Activated CD8-positive, alpha-beta memory T cell treated with anti-CD3 and anti-CD28 coated beads, Interleukin-2, amount 10 ng/mL, durations not matched to agents 7 days and 5 days (primary cell): ENCODE results near the gene SUSD3. TPM values are rescaled to one million over a fixed set of nuclear protein-coding genes. Genes with fewer than 3 reads are reported as not detected.
A peak's percentile ranks its signal among the peaks of the same experiment; 100 is the strongest.

Experiments used
- ATAC-seq: fragments of 150-1000 bp; cut with Tn5 transposase; one replicate; pipeline ENCODE4 v1.10.0; 2021; ENCODE audit warnings: moderate library complexity
- CTCF ChIA-PET: fragments of 350-600 bp; sonication (Branson Sonifier 250); formaldehyde crosslinking; loops from one replicate; lab custom pipeline; 2021; ENCODE audit warnings: antibody characterized with exemption; lab: Charles Lee
- DNase-seq: peaks from one replicate; pipeline ENCODE4 v3.0.0-alpha.2; 2020
- H3K27ac Mint-ChIP-seq: one replicate; pipeline ENCODE4 v1.8.0; 2021; ENCODE audit warnings: mild to moderate bottlenecking, mixed read lengths
- H3K27me3 Mint-ChIP-seq: one replicate; pipeline ENCODE4 v1.8.0; 2021; ENCODE audit warnings: mixed read lengths
- H3K36me3 Mint-ChIP-seq: one replicate; pipeline ENCODE4 v1.8.0; 2021; ENCODE audit warnings: mild to moderate bottlenecking, mixed read lengths
- H3K4me1 Mint-ChIP-seq: one replicate; pipeline ENCODE4 v1.8.0; 2021; ENCODE audit warnings: mixed read lengths
- H3K4me3 Mint-ChIP-seq: one replicate; pipeline ENCODE4 v1.8.0; 2021; ENCODE audit warnings: mild to moderate bottlenecking, moderate library complexity, mixed read lengths
- H3K9me3 Mint-ChIP-seq: one replicate; pipeline ENCODE4 v1.8.0; 2022; ENCODE audit warnings: low read depth, mixed read lengths
- total RNA-seq, 2 experiments: library from RNA; stranded (reverse); gene quantifications; one replicate each; pipeline ENCODE4 v1.2.3, GENCODE V29; 2021

SUSD3 gene
- total RNA-seq, 2 experiments from 2014 or later: 40.1 to 67.3 TPM

- H3K27ac Mint-ChIP-seq: no peak overlapping the region
- CTCF ChIA-PET: interaction anchor here (1.0 kb wide), 1 partner anchor 66 kb away, joined by 3 read pairs; no protein-coding TSS in a partner anchor
- no peak for ATAC-seq
- DNase-seq: no peak
- H3K4me1 Mint-ChIP-seq: peaks cover 56% of the 10 kb centered on the region
- H3K9me3 Mint-ChIP-seq: no peaks in the 10 kb centered on the region
- no peak overlapping the region for H3K4me3 Mint-ChIP-seq
- peaks cover 39% of the 10 kb centered on the region for H3K36me3 Mint-ChIP-seq
- H3K27me3 Mint-ChIP-seq: no peaks in the 10 kb centered on the region
These were observed 35.6 kb upstream of the SUSD3 start for GRCh38 chr9:93022721-93023520.

GRCh38 chr9:93023521-93023815, 35.0 kb upstream of the SUSD3 start:
- Mint-ChIP-seq H3K36me3 (peaks cover 39% of the 10 kb centered on the region), H3K4me3 (no peak overlapping the region), H3K4me1 (peaks cover 62% of the 10 kb centered on the region), H3K9me3 (no peaks in the 10 kb centered on the region), H3K27me3 (no peaks in the 10 kb centered on the region), H3K27ac (peak overlapping the region; percentile 24)
- CTCF ChIA-PET: interaction anchor here (0.7 to 3.6 kb wide), 3 partner anchors 20 to 536 kb away, joined by 3 to 21 read pairs (median 3); no protein-coding TSS in a partner anchor
- no peak for ATAC-seq
- no peak for DNase-seq

GRCh38 chr9:93024646-93024910, 33.9 kb upstream of the SUSD3 start:
- Mint-ChIP-seq H3K4me1 (peaks cover 65% of the 10 kb centered on the region), H3K36me3 (peaks cover 37% of the 10 kb centered on the region)

DNA sequence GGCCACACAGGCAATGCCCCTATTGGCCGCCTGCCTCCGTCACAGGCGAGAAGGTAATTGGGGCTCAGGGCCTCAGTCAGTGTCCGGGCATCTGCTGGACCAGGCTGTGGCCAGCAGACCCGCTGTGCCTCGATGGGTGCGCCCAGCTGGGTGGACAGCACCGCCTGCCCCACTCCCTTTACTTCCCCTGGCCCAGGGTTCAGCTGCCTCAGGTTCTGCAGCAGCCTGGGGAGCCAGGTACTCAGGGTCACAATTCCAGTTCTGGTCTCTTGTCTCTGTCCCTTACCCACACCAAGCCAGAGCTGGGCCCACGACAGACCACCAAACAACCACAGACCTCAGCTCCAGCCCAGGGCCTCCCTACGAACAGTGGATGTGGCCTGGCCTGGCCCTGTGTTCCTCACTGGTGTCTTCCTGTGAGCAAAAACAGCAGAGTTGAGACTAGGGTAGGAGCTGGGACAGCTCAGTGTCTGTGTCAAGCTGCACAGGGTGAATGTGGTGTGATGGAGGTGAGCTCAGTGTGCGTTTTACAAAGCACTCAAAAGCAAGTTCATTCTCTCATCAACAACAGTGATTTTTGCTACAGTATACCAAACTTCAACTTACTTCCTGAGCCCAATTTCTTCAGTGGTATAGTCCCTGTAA, 33.4 kb upstream of the SUSD3 start:
- Mint-ChIP-seq H3K27me3 (no peaks in the 10 kb centered on the region), H3K4me3 (no peak overlapping the region), H3K4me1 (peaks cover 65% of the 10 kb centered on the region), H3K27ac (peak overlapping the region; percentile 91), H3K36me3 (peaks cover 41% of the 10 kb centered on the region), H3K9me3 (no peaks in the 10 kb centered on the region)
- peak; percentile 60 for ATAC-seq
- CTCF ChIA-PET: interaction anchor here (0.9 to 3.6 kb wide), 11 partner anchors 18 to 84 kb away, joined by 3 to 21 read pairs (median 4); no protein-coding TSS in a partner anchor
- DNase-seq: peak; percentile 64

More at GRCh38 chr9:93024646-93024910, 33.9 kb upstream of the SUSD3 start:
- Mint-ChIP-seq H3K27ac (peak overlapping the region; percentile 91), H3K27me3 (no peaks in the 10 kb centered on the region), H3K4me3 (no peak overlapping the region), H3K9me3 (no peaks in the 10 kb centered on the region)
- ATAC-seq (no peak), DNase-seq (no peak)
- CTCF ChIA-PET: interaction anchor here (0.9 to 3.6 kb wide), 6 partner anchors 21 to 84 kb away, joined by 3 to 21 read pairs (median 4); no protein-coding TSS in a partner anchor

DNA sequence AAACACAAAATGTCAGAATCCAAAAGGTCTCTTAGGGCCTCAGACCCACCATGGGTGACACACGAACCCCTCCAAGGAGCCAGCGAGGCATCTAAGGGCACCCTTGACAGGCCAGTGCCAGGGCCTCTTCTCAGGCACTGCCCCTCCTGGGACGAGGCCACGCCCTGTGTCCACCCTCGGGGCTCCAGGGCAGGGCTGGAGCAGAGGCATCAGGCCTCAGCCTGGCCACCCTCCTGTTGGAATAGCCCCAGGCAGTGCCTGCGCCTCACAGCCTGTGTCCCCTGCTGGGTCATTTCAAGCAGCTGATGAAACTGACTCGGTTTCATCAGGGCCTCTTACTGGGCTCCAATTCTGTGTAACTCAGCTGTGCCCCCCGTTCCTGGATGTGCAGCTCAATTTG, 32.8 kb upstream of the SUSD3 start:
- Mint-ChIP-seq H3K4me1 (peaks cover 60% of the 10 kb centered on the region), H3K27ac (peak overlapping the region; percentile 91), H3K4me3 (no peak overlapping the region), H3K36me3 (peaks cover 43% of the 10 kb centered on the region), H3K27me3 (no peaks in the 10 kb centered on the region), H3K9me3 (no peaks in the 10 kb centered on the region)
- ATAC-seq (no peak), DNase-seq (no peak)
- CTCF ChIA-PET: interaction anchor here (0.9 to 3.6 kb wide), 12 partner anchors 19 to 131 kb away, joined by 3 to 21 read pairs (median 4); no protein-coding TSS in a partner anchor

DNA sequence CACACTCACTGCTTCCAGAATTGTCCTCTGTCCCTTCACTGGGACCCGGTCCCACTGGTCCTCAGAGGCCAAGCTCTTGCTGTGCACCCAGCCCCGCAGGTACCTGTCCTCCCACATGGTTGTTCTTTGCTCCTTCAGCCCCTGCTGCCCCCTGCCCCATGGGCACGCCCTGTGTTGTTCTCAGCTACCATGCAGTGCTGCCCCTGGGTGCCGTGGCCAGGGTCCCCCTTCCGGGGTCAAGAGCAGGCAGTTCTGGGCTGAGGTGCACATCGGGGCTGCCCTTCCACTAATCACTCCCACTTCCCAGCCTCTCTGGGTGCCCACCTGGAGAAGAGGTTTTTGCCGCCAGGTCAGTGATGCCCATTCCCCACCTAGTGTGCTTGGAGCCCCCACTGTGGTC, 31.9 kb upstream of the SUSD3 start:
- peak overlapping the region; percentile 88 for H3K27ac Mint-ChIP-seq
- peaks cover 55% of the 10 kb centered on the region for H3K4me1 Mint-ChIP-seq
- no peak overlapping the region for H3K4me3 Mint-ChIP-seq
- CTCF ChIA-PET: interaction anchor here (1.0 to 3.6 kb wide), 5 partner anchors 20 to 130 kb away, joined by 3 to 21 read pairs (median 5); no protein-coding TSS in a partner anchor
- DNase-seq (no peak), ATAC-seq (no peak)
- peaks cover 42% of the 10 kb centered on the region for H3K36me3 Mint-ChIP-seq
- H3K27me3 Mint-ChIP-seq: no peaks in the 10 kb centered on the region
- H3K9me3 Mint-ChIP-seq: no peaks in the 10 kb centered on the region

DNA sequence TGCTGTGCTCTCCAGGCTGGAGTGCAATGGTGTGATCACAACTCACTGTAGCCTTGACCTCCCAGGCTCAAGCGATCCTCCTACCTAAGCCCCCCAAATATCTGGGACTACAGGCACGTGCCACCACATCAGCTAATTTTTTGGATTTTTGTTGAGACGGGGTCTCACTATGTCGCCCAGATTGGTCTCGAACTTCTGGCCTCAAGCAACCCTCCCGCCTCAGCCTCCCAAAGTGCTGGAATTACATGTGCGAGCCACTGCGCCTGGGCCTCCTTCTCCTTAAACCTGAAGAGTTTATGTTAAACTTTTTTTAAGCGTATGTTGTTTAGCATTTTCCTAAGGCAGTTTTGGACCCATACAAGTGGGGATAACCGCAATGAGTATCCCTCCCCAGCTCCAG, 30.8 kb upstream of the SUSD3 start:
- Mint-ChIP-seq H3K27ac (peak overlapping the region; percentile 88), H3K9me3 (no peaks in the 10 kb centered on the region), H3K36me3 (peaks cover 43% of the 10 kb centered on the region), H3K27me3 (no peaks in the 10 kb centered on the region), H3K4me1 (peaks cover 55% of the 10 kb centered on the region), H3K4me3 (no peak overlapping the region)
- no peak for DNase-seq
- no peak for ATAC-seq
- CTCF ChIA-PET: interaction anchor here (1.0 to 1.8 kb wide), 6 partner anchors 24 to 81 kb away, joined by 3 to 7 read pairs (median 5); no protein-coding TSS in a partner anchor

- Mint-ChIP-seq H3K27me3 (no peaks in the 10 kb centered on the region), H3K36me3 (peaks cover 37% of the 10 kb centered on the region), H3K27ac (peak overlapping the region; percentile 88), H3K4me3 (peak overlapping the region; percentile 40), H3K9me3 (no peaks in the 10 kb centered on the region), H3K4me1 (peaks cover 55% of the 10 kb centered on the region)
- DNase-seq (peak; percentile 80), ATAC-seq (peak; percentile 77)
- CTCF ChIA-PET: interaction anchor here (0.9 to 1.8 kb wide), 7 partner anchors 25 to 80 kb away, joined by 3 to 7 read pairs (median 5); no protein-coding TSS in a partner anchor
These were observed 30.0 kb upstream of the SUSD3 start for GRCh38 chr9:93028448-93029006.

DNA sequence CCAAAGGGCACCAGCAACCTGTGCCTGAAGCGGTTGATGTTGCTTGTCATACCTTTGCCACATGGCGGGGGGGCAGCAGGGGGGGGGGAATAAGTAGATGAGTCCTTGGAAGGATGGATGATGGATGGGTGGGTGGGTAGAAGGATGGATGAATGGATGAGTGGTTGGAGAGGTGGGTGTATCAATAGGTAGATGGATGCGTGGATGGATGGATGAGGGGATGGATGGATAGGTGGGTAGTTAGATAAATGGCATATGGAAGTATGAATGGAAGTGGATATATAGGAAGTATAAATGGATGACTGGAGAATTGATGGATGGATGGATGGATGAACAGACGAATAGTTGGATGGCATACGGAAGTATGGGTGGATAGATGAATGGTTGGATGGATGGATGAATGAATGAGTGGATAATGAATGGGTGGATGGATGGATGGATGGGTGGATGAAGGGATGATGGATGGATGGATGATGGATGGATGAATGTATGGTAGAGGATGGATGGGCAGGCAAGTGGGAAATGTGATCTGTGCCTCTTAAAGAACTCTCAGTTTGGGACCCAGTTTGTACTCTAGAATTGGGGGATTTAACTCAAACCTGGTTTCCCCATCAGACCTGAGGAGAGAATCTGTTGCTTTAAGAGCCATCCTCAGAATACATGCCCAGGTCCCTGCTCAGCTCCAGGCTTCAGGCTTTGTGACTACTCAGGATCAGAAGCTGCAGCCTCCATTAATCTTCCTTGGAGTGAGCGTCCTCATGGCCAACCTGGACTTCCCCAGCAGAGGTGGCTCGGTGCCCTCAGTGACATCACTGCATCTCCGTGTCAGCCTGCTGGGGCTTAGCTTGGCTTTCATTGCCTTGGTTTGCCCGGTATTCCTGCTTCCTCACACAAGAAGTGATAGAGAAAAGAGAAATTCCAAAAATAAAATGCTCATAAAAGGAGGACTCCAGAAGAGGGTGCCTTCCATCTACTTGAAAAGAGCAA, 27.6 kb upstream of the SUSD3 start:
- no peaks in the 10 kb centered on the region for H3K27me3 Mint-ChIP-seq
- peak overlapping the region; percentile 13 for H3K27ac Mint-ChIP-seq
- H3K36me3 Mint-ChIP-seq: peaks cover 31% of the 10 kb centered on the region
- H3K4me3 Mint-ChIP-seq: no peak overlapping the region
- CTCF ChIA-PET: no interaction called here
- H3K9me3 Mint-ChIP-seq: no peaks in the 10 kb centered on the region
- DNase-seq (no peak), ATAC-seq (no peak)
- peaks cover 37% of the 10 kb centered on the region for H3K4me1 Mint-ChIP-seq

GRCh38 chr9:93031629-93032430, 26.7 kb upstream of the SUSD3 start:
- Mint-ChIP-seq H3K4me1 (peaks cover 34% of the 10 kb centered on the region), H3K36me3 (peaks cover 27% of the 10 kb centered on the region), H3K27me3 (no peaks in the 10 kb centered on the region), H3K27ac (peak overlapping the region; percentile 4), H3K4me3 (no peak overlapping the region), H3K9me3 (no peaks in the 10 kb centered on the region)
- ATAC-seq: no peak
- CTCF ChIA-PET: interaction anchor here (0.5 to 2.5 kb wide), 3 partner anchors 28 to 90 kb away, joined by 3 to 7 read pairs (median 3); no protein-coding TSS in a partner anchor
- DNase-seq: no peak

- ATAC-seq (no peak), DNase-seq (no peak)
- peaks cover 23% of the 10 kb centered on the region for H3K36me3 Mint-ChIP-seq
- no peak overlapping the region for H3K27ac Mint-ChIP-seq
- H3K4me3 Mint-ChIP-seq: no peak overlapping the region
- no peaks in the 10 kb centered on the region for H3K27me3 Mint-ChIP-seq
- CTCF ChIA-PET: interaction anchor here (0.5 to 2.5 kb wide), 3 partner anchors 29 to 91 kb away, joined by 3 to 7 read pairs (median 3); no protein-coding TSS in a partner anchor
- H3K9me3 Mint-ChIP-seq: no peaks in the 10 kb centered on the region
- H3K4me1 Mint-ChIP-seq: peaks cover 29% of the 10 kb centered on the region
These were observed 26.0 kb upstream of the SUSD3 start for GRCh38 chr9:93032545-93032944.

- DNase-seq: no peak
- H3K27ac Mint-ChIP-seq: peak overlapping the region; percentile 61
- ATAC-seq: no peak
- H3K4me1 Mint-ChIP-seq: peaks cover 19% of the 10 kb centered on the region
- H3K9me3 Mint-ChIP-seq: no peaks in the 10 kb centered on the region
- no peak overlapping the region for H3K4me3 Mint-ChIP-seq
- peaks cover 19% of the 10 kb centered on the region for H3K36me3 Mint-ChIP-seq
- H3K27me3 Mint-ChIP-seq: no peaks in the 10 kb centered on the region
- CTCF ChIA-PET: interaction anchor here (2.5 kb wide), 1 partner anchor 30 kb away, joined by 7 read pairs; no protein-coding TSS in a partner anchor
These were observed 25.0 kb upstream of the SUSD3 start for GRCh38 chr9:93033531-93033930.
